HepG2 (cell line): ENCODE data around the gene DDRGK1. TPM values are rescaled to one million over a fixed set of nuclear protein-coding genes. Genes with fewer than 3 reads are reported as not detected.
A peak's percentile ranks its signal among the peaks of the same experiment; 100 is the strongest.

ENCODE experiments used
- ARID3A ChIP-seq: IDR thresholded peaks from 2 replicates; pipeline ENCODE4 v1.6.1; 2012; ENCODE audit warnings: low read depth, low read length, improper control_type of control experiment
- CENPX ChIP-seq: sonication (generic); formaldehyde crosslinking; IDR thresholded peaks from 2 replicates; pipeline ENCODE4 v1.9.0; 2021; ENCODE audit warnings: mild to moderate bottlenecking, missing genetic modification reagents, moderate library complexity
- ETV5 ChIP-seq: IDR thresholded peaks from 2 replicates; pipeline ENCODE4 v1.6.1; 2018; ENCODE audit warnings: missing biosample characterization, missing genetic modification reagents, inconsistent platforms, borderline replicate concordance
- KAT2B ChIP-seq: fragments of 150-350 bp; IDR thresholded peaks from 2 replicates; pipeline ENCODE4 v1.6.1; 2014; ENCODE audit warnings: low read depth, low read length, borderline replicate concordance
- MAZ ChIP-seq, 2 experiments: sonication (generic) in 1 of 2; formaldehyde crosslinking in 1 of 2; IDR thresholded peaks; 2 replicates each; pipeline versions ENCODE4 v1.5.0 to v1.6.1; 2012 to 2020; ENCODE audit warnings: low read depth in 2 of 2, mild to moderate bottlenecking in 2 of 2, borderline replicate concordance in 1 of 2, improper control_type of control experiment in 1 of 2, low read length in 1 of 2, missing genetic modification reagents in 1 of 2, moderate library complexity in 1 of 2
- NFRKB ChIP-seq: fragments of 450-650 bp; IDR thresholded peaks from 2 replicates; pipeline ENCODE4 v1.6.1; 2017
- POGZ ChIP-seq: sonication (generic); formaldehyde crosslinking; IDR thresholded peaks from 2 replicates; pipeline ENCODE4 v1.4.0; 2020; ENCODE audit warnings: mild to moderate bottlenecking, missing genetic modification reagents
- POLR2A ChIP-seq, 2 experiments: IDR thresholded peaks; 2 replicates each; pipeline ENCODE4 v1.6.1; 2011; ENCODE audit warnings: low read depth in 2 of 2, low read length in 2 of 2, mild to moderate bottlenecking in 1 of 2, moderate library complexity in 1 of 2; ENCODE audit not compliant: insufficient read depth in 1 of 2
- SUZ12 ChIP-seq: fragments of 150-350 bp; IDR thresholded peaks from 2 replicates; pipeline ENCODE4 v1.6.1; 2014; ENCODE audit warnings: low read depth, low read length
- TCF12 ChIP-seq, 2 experiments: fragments of 450-650 bp in 1 of 2; sonication (generic) in 1 of 2; formaldehyde crosslinking in 1 of 2; IDR thresholded peaks; 2 replicates each; pipeline versions ENCODE4 v1.6.1 to v1.8.0; 2017 to 2022; ENCODE audit warnings: antibody characterized with exemption in 1 of 2, mild to moderate bottlenecking in 1 of 2, missing genetic modification reagents in 1 of 2, moderate library complexity in 1 of 2
- ZFX ChIP-seq: sonication (generic); formaldehyde crosslinking; IDR thresholded peaks from 2 replicates; pipeline ENCODE4 v1.4.0; 2020; ENCODE audit warnings: mild to moderate bottlenecking, low read depth, missing genetic modification reagents, moderate library complexity
- ZNF276 ChIP-seq: sonication (generic); formaldehyde crosslinking; IDR thresholded peaks from 2 replicates; pipeline ENCODE4 v1.4.0; 2020; ENCODE audit warnings: mild to moderate bottlenecking, low read depth, missing genetic modification reagents
- ZNF432 ChIP-seq: sonication (generic); formaldehyde crosslinking; IDR thresholded peaks from 2 replicates; pipeline ENCODE4 v1.5.0; 2020; ENCODE audit warnings: missing genetic modification reagents, mild to moderate bottlenecking, borderline replicate concordance
- ZNF441 ChIP-seq: sonication (generic); formaldehyde crosslinking; IDR thresholded peaks from 2 replicates; pipeline ENCODE4 v1.7.0; 2021; ENCODE audit warnings: missing genetic modification reagents, borderline replicate concordance
- ZNF496 ChIP-seq: sonication (generic); formaldehyde crosslinking; IDR thresholded peaks from 2 replicates; pipeline ENCODE4 v1.8.1; 2023; ENCODE audit warnings: mild to moderate bottlenecking, moderate library complexity, missing genetic modification reagents; ENCODE audit not compliant: insufficient replicate concordance
- ZNF83 ChIP-seq: sonication (generic); formaldehyde crosslinking; IDR thresholded peaks from 2 replicates; pipeline ENCODE4 v1.4.0; 2020; ENCODE audit warnings: missing genetic modification reagents, mild to moderate bottlenecking, borderline replicate concordance
- polyA plus RNA-seq, 8 experiments: library from polyadenylated mRNA; depleted of rRNA in 3 of 8; stranded (reverse) in 7 of 8; unstranded in 1 of 8; fragments of >200 nt; fragmentation: Illumina TruSeq in 4 of 8; extraction: Trizol in 4 of 8; gene quantifications; 2 replicates each; pipeline versions ENCODE4 v1.2.1 to v1.2.3, GENCODE V29; 2011 to 2016; ENCODE audit warnings: low read depth in 4 of 8, missing spikeins in 1 of 8, mixed read lengths in 1 of 8; ENCODE audit not compliant: insufficient read depth in 1 of 8
- total RNA-seq, 5 experiments: library from RNA; depleted of rRNA; stranded (reverse); fragments of >200 nt; fragmentation: Illumina TruSeq; extraction: Trizol; gene quantifications; 2 replicates each; pipeline ENCODE4 v1.2.3, GENCODE V29; 2016; ENCODE audit warnings: low read depth in 1 of 5
- TF ChIP-seq, protein P1 (sequence below): sonication (generic); formaldehyde crosslinking; IDR thresholded peaks from 2 replicates; pipeline ENCODE4 v1.4.0; 2020; ENCODE audit warnings: low read depth, mild to moderate bottlenecking, missing genetic modification reagents
- TF ChIP-seq, protein P2 (sequence below): sonication (generic); formaldehyde crosslinking; IDR thresholded peaks from 2 replicates; pipeline ENCODE4 v1.5.1; 2020; ENCODE audit warnings: missing genetic modification reagents, mild to moderate bottlenecking, borderline replicate concordance
- TF ChIP-seq, protein P3 (sequence below): sonication (generic); formaldehyde crosslinking; IDR thresholded peaks from 2 replicates; pipeline ENCODE4 v1.4.0; 2020; ENCODE audit warnings: mild to moderate bottlenecking, missing genetic modification reagents
- TF ChIP-seq, protein P4 (sequence below): IDR thresholded peaks from 2 replicates; pipeline ENCODE4 v1.6.1; 2016; ENCODE audit warnings: low read depth, borderline replicate concordance

The DDRGK1 gene
- total and polyA plus RNA-seq, 2 of the 13 experiments (the other 11 are each of a cell fraction or from before 2014, with no cell fraction given) = 96.7 to 149 TPM

GRCh38 chr20:3203315-3204123 lies 963 bp downstream of the DDRGK1 start (continued):
- TF ChIP-seq, protein P1, sequence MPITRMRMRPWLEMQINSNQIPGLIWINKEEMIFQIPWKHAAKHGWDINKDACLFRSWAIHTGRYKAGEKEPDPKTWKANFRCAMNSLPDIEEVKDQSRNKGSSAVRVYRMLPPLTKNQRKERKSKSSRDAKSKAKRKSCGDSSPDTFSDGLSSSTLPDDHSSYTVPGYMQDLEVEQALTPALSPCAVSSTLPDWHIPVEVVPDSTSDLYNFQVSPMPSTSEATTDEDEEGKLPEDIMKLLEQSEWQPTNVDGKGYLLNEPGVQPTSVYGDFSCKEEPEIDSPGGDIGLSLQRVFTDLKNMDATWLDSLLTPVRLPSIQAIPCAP = no peak
- TF ChIP-seq NFRKB = no peak
- no peak for TF ChIP-seq ZNF276
- 0 out of 2 replicates have a peak, but pooled peaks have one; percentile 22 for TF ChIP-seq ZNF83 (CRISPR knock-in tag)
- TF ChIP-seq MAZ (IDR thresholded peaks at IDR 0.05; ENCODE audit: borderline replicate concordance, low read depth, low read length) = no peak
- TF ChIP-seq MAZ (CRISPR knock-in tag; IDR thresholded peaks at IDR 0.05; ENCODE audit: low read depth) = no peak; the same call in 1 of the 2 replicates
- no peak for TF ChIP-seq TCF12 (IDR thresholded peaks at IDR 0.05)
- peak; percentile 79; the same call in 1 of the 2 replicates for TF ChIP-seq TCF12 (CRISPR knock-in tag; IDR thresholded peaks at IDR 0.05)
- TF ChIP-seq, protein P2, sequence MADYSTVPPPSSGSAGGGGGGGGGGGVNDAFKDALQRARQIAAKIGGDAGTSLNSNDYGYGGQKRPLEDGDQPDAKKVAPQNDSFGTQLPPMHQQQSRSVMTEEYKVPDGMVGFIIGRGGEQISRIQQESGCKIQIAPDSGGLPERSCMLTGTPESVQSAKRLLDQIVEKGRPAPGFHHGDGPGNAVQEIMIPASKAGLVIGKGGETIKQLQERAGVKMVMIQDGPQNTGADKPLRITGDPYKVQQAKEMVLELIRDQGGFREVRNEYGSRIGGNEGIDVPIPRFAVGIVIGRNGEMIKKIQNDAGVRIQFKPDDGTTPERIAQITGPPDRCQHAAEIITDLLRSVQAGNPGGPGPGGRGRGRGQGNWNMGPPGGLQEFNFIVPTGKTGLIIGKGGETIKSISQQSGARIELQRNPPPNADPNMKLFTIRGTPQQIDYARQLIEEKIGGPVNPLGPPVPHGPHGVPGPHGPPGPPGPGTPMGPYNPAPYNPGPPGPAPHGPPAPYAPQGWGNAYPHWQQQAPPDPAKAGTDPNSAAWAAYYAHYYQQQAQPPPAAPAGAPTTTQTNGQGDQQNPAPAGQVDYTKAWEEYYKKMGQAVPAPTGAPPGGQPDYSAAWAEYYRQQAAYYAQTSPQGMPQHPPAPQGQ (CRISPR knock-in tag) = no peak
- TF ChIP-seq ZFX (CRISPR knock-in tag) = peak; percentile 87
- no peak for TF ChIP-seq SUZ12
- TF ChIP-seq CENPX (CRISPR knock-in tag) = no peak
- TF ChIP-seq POLR2A (IDR thresholded peaks at IDR 0.05; ENCODE audit: insufficient read depth in 1 of 2, low read depth in 2 of 2, low read length in 2 of 2) = no peak; a peak in 1 of 4 replicates
- no peak for TF ChIP-seq ARID3A
- TF ChIP-seq ZNF432 = no peak
- no peak for TF ChIP-seq KAT2B
- TF ChIP-seq POGZ (CRISPR knock-in tag) = peak; percentile 64
- TF ChIP-seq ETV5 (CRISPR knock-in tag) = no peak; the same call in 1 of the 2 replicates
- TF ChIP-seq, protein P3, sequence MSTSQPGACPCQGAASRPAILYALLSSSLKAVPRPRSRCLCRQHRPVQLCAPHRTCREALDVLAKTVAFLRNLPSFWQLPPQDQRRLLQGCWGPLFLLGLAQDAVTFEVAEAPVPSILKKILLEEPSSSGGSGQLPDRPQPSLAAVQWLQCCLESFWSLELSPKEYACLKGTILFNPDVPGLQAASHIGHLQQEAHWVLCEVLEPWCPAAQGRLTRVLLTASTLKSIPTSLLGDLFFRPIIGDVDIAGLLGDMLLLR (CRISPR knock-in tag) = peak; percentile 85
- TF ChIP-seq, protein P4, sequence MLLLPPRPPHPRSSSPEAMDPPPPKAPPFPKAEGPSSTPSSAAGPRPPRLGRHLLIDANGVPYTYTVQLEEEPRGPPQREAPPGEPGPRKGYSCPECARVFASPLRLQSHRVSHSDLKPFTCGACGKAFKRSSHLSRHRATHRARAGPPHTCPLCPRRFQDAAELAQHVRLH = 0 out of 2 replicates have a peak, but pooled peaks have one; percentile 24
- TF ChIP-seq ZNF441 = peak; percentile 56
- no peak for TF ChIP-seq ZNF496 (CRISPR knock-in tag)
